Bronchial epithelial cell (primary cell): ENCODE measurements around the gene OPCML. TPM values are rescaled to one million over a fixed set of nuclear protein-coding genes. Genes with fewer than 3 reads are reported as not detected.
A peak's percentile ranks its signal among the peaks of the same experiment; 100 is the strongest.

Experiments used
- DNase-seq: peaks from one replicate; pipeline ENCODE4 v3.0.0-alpha.2; 2010; ENCODE audit warnings: low read depth
- FAIRE-seq: peaks from 2 replicates; lab custom pipeline; 2011; peaks lifted over from hg19 to GRCh38; lab: Jason Lieb, UNC
- H3K27me3 ChIP-seq: 2 replicates; pipeline ENCODE4 v1.5.1; 2011; ENCODE audit warnings: low read length; ENCODE audit not compliant: control insufficient read depth, insufficient read depth
- H3K36me3 ChIP-seq: 2 replicates; pipeline ENCODE4 v1.5.1; 2011; ENCODE audit warnings: low read length; ENCODE audit not compliant: control insufficient read depth, insufficient read depth
- H3K4me3 ChIP-seq: 2 replicates; pipeline ENCODE4 v1.5.1; 2011; ENCODE audit warnings: mild to moderate bottlenecking, low read depth, low read length, control low read depth
- total RNA-seq: library from RNA; depleted of rRNA; stranded (reverse); fragments of >200 nt; gene quantifications from 2 replicates; pipeline ENCODE4 v1.2.1, GENCODE V29; 2014
- TF ChIP-seq, protein P1 (sequence below): IDR thresholded peaks from 2 replicates; pipeline ENCODE4 v1.5.1; 2011; ENCODE audit warnings: mild to moderate bottlenecking, moderate library complexity, low read length, control low read depth, inconsistent platforms; ENCODE audit not compliant: insufficient read depth, severe bottlenecking

The OPCML gene
- total RNA-seq, 1 donor from 2014 or later = not detected

DNA sequence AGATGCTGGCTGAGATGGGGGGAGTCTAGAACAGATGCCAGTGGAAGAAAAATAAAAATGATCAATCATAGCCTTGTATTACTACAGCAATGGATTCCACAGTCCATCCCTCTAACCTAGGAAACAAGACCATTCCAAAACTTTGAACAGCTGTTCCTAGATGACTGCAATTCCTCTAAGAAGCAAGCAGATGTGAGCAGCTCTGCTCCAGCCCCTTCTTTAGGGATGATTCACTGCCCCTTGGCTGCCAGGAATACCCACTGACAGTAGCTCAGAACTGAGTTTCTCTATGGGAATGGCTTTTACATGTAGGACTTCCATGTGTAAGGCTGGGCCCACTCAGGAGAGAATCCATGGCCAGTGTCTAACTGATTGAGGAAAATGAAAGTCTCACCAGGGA, 943.9 kb downstream of the OPCML start:
- Histone ChIP-seq H3K4me3 (no peak overlapping the region), H3K27me3 (no peaks in the 10 kb centered on the region), H3K36me3 (no peaks in the 10 kb centered on the region)
- FAIRE-seq (peak; percentile 13), DNase-seq (no peak)
- TF ChIP-seq, protein P1, sequence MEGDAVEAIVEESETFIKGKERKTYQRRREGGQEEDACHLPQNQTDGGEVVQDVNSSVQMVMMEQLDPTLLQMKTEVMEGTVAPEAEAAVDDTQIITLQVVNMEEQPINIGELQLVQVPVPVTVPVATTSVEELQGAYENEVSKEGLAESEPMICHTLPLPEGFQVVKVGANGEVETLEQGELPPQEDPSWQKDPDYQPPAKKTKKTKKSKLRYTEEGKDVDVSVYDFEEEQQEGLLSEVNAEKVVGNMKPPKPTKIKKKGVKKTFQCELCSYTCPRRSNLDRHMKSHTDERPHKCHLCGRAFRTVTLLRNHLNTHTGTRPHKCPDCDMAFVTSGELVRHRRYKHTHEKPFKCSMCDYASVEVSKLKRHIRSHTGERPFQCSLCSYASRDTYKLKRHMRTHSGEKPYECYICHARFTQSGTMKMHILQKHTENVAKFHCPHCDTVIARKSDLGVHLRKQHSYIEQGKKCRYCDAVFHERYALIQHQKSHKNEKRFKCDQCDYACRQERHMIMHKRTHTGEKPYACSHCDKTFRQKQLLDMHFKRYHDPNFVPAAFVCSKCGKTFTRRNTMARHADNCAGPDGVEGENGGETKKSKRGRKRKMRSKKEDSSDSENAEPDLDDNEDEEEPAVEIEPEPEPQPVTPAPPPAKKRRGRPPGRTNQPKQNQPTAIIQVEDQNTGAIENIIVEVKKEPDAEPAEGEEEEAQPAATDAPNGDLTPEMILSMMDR = no peak

DNA sequence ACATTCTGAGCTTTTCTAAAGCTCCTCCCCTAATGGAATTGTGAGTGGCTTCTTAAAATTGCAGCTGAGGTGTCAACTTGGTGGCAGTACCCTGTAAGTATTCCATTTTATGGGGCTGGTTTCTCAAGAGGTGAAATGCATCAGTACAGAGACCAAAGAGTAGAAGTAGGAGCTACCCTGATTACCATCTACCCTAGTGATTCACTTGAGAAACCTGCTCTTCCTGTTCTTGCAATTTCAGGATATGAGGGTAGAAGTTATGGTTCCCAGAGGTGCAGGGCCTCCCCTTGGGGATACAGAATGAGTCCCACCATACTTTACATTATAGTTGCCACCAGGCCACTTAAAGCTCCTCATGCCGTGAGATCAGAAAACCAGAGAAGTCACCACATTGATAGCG, 944.6 kb downstream of the OPCML start:
- TF ChIP-seq, protein P1 = no peak
- Histone ChIP-seq H3K27me3 (no peaks in the 10 kb centered on the region), H3K36me3 (no peaks in the 10 kb centered on the region), H3K4me3 (no peak overlapping the region)
- DNase-seq = peak; percentile 5
- FAIRE-seq = no peak

DNA sequence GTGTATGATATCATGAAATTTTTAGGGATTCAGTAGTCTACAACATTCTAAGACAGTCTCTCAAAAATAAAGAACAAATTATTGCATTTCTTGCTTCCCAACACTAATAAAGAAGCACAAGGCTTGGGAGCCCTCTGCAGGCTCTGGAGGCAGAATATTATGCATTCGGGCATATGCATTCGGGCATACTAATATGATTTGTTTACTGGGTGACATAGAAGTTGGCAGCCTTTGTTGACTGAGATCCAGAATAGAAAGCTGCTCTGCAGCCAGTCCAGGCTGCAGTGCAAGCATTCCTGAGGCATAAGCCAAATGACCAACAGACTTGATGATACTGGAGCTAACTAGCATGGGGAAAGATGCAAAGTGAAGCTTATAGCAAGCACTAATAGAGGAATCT, 945.5 kb downstream of the OPCML start:
- DNase-seq = no peak
- no peak overlapping the region for H3K4me3 ChIP-seq
- H3K36me3 ChIP-seq = no peaks in the 10 kb centered on the region
- TF ChIP-seq, protein P1 = no peak
- no peaks in the 10 kb centered on the region for H3K27me3 ChIP-seq
- no peak for FAIRE-seq

DNA sequence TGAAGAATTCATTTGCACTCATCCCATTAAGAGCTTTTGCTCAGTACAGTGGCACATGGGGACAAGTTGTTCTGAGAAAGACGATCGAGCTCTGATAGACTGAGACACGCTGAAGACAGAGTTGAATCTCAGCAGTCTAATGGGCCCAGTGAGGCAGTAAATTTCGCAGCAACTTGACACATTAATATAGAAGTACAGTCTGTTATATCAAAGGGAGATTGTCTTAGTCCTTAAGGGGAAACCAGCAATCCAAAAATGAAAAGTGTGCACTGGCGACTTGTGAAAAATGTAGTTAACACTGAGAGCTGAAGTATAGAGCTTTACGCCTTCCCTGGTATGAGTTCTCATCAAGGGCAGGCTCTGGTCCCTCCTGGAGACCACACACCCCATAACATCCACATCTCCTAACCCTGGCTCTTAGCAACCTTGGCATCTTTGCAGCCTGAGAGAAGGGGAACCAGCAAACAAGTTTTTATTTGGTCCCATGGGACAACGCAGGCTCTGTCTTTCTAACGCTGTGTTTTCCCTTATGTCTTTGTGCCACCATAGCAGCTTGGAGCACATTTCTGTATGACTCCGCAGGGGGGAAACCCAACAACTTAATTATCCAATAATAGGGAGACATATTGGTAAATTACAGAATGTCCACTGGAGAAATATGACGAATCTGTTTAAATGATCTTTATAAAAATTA, 952.5 kb downstream of the OPCML start:
- TF ChIP-seq, protein P1 = no peak
- Histone ChIP-seq H3K4me3 (no peak overlapping the region), H3K36me3 (no peaks in the 10 kb centered on the region), H3K27me3 (no peaks in the 10 kb centered on the region)
- no peak for DNase-seq
- no peak for FAIRE-seq

DNA sequence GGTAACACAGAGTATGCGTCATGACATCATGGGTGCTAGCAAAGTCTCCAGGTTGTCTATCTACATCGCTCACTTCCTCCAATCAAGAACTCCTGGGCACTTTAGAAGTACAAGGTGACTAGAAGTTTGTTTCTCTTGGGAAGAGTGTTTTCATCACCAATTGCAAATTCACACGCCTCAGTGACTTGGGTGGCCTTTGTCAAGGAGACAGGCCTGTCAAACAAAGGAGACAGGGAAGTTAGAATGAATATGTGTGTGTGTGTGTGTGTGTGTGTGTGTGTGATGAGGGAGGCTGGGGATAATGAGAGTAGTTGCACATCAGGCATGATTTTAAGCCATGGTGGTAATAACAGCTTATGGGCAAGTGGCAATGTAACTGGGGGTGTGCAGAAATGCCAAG, 953.2 kb downstream of the OPCML start:
- Histone ChIP-seq H3K4me3 (no peak overlapping the region), H3K27me3 (no peaks in the 10 kb centered on the region), H3K36me3 (no peaks in the 10 kb centered on the region)
- no peak for DNase-seq
- TF ChIP-seq, protein P1 = no peak
- FAIRE-seq = no peak

DNA sequence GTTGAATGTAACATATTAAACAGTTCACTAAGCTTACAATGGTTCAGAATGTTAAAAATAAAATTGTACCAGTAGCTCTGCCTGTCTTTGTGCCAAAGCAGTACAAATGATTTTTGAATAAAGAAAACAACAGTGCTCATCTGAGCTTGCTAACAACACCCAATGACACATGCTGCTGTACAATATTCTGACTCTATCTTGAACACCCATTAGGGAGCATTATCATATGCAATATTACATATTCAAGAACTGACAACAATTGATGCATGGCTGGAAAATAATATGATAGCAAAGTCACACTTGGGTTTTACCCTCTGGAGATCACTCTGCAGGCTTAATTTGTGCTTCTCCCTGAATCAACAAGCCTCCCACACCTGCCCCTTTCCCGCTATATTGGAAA, 953.7 kb downstream of the OPCML start:
- Histone ChIP-seq H3K36me3 (no peaks in the 10 kb centered on the region), H3K27me3 (no peaks in the 10 kb centered on the region), H3K4me3 (no peak overlapping the region)
- FAIRE-seq (no peak), DNase-seq (no peak)
- TF ChIP-seq, protein P1 = no peak
